Gastrocnemius medialis (tissue), 4 donors: Measurements from ENCODE around the gene RNF167. TPM values are rescaled to one million over a fixed set of nuclear protein-coding genes. Genes with fewer than 3 reads are reported as not detected.

Source experiments
- ATAC-seq, 2 donors: fragments of 150-250 bp; one replicate each; pipeline ENCODE4 v1.9.1; 2016
- DNase-seq, 2 donors: peaks; one replicate each; pipeline ENCODE4 v3.0.0-alpha.2; 2019
- H3K27ac ChIP-seq, 4 donors: fragments of 200-600 bp; sonication (generic); 1 replicate in 1 of 4; 2 replicates in 3 of 4; pipeline ENCODE4 v1.5.1; 2016 to 2018; ENCODE audit warnings: mild to moderate bottlenecking in 2 of 4, moderate library complexity in 1 of 4
- H3K27me3 ChIP-seq, 3 donors: fragments of 200-600 bp; sonication (generic) in 2 of 3; 1 replicate in 1 of 3; 2 replicates in 2 of 3; pipeline versions ENCODE4 v1.5.1 to v1.6.0; 2016 to 2019; ENCODE audit warnings: mild to moderate bottlenecking in 1 of 3, moderate library complexity in 1 of 3
- H3K36me3 ChIP-seq, 2 donors: fragments of 200-600 bp; sonication (generic) in 1 of 2; one replicate each; pipeline ENCODE4 v1.5.1; 2017 to 2018
- H3K4me1 ChIP-seq, 2 donors: fragments of 200-600 bp; sonication (generic) in 1 of 2; one replicate each; pipeline ENCODE4 v1.5.1; 2016 to 2017; ENCODE audit warnings: mild to moderate bottlenecking in 2 of 2
- H3K4me3 ChIP-seq, 4 donors: fragments of 200-600 bp; sonication (generic) in 3 of 4; 1 replicate in 1 of 4; 2 replicates in 3 of 4; pipeline ENCODE4 v1.5.1; 2016 to 2019; ENCODE audit warnings: mild to moderate bottlenecking in 2 of 4
- H3K9me3 ChIP-seq, 3 donors: fragments of 200-600 bp; sonication (generic) in 2 of 3; 1 replicate in 1 of 3; 2 replicates in 2 of 3; pipeline ENCODE4 v1.5.1; 2016 to 2019
- CTCF ChIP-seq, 5 experiments: fragments of 450-650 bp in 3 of 5; fragments of 200-600 bp in 2 of 5; sonication (generic) in 2 of 5; IDR thresholded peaks in 4 of 5; conservative IDR thresholded peaks in 1 of 5; 1 replicate in 4 of 5; 2 replicates in 1 of 5; pipeline ENCODE4 v1.5.1; 2016 to 2019; ENCODE audit warnings: antibody characterized with exemption in 5 of 5, mild to moderate bottlenecking in 3 of 5, moderate library complexity in 3 of 5
- POLR2A ChIP-seq, 2 donors: fragments of 450-650 bp; IDR thresholded peaks; one replicate each; pipeline ENCODE4 v1.6.1; 2017; ENCODE audit warnings: antibody characterized with exemption in 2 of 2, mild to moderate bottlenecking in 2 of 2, moderate library complexity in 2 of 2
- in situ Hi-C, 4 donors: fragments of 200-750 bp; cut with MboI; loops; one replicate each; pipeline versions ENCODE4 v1.15.0 to v1.8.0; 2017; ENCODE audit warnings: low sequenced_read_pairs in 4 of 4
- intact Hi-C: fragments of 100-400 bp; cut with DNase I; formaldehyde crosslinking; loops from one replicate; pipeline ENCODE4 v1.15.1; 2023; ENCODE audit warnings: low total_unique reads
- total RNA-seq, 4 donors: library from RNA; depleted of rRNA; stranded (reverse); fragments of >200 nt; gene quantifications; one replicate each; pipeline versions ENCODE4 v1.1.0 to v1.2.3, GENCODE V29; 2016

Gene RNF167
- total RNA-seq, 4 donors from 2014 or later: 51.2 to 99.5 (median 75.2) TPM

DNA sequence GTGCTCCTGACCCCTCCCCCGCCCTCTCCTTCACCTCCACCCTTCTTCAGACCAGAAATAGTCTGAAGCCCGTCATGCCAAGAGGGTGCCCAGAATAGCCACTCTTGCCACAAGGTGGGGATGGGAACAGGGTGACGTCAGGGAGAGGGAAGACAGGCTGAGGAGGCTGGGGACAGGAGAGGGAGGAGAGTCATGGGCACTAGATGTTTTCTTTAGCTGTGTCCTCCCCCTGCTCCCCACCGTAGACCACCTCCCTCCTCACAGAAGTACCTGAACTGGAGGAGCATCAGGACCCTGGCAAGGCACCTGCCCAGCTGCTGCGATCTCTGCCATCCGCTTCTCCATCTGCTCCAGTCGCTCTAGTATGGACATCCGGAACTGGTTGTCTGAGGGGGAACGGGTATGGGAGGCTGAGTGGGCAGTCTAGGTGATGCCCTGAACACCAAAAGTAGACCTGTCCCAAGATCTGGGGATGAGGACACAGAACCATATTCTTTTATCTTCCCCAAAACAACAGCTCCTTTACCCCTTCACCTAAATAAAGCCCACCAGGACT lies 34.1 kb downstream of the RNF167 start:
- peak; percentile 81 to 94 for DNase-seq
- TF ChIP-seq CTCF (IDR thresholded peaks at IDR 0.05 in 4 of 5, conservative IDR thresholded peaks at IDR 0.05 in 1 of 5) (no peak), POLR2A (IDR thresholded peaks at IDR 0.05) (peak; percentile 80 to 83)
- peaks cover 0 to 68% of the 10 kb centered on the region in 2 donors for H3K36me3 ChIP-seq
- ATAC-seq: peak; percentile 96
- H3K27ac ChIP-seq: peak overlapping the region; percentile 88 to 95 (median 94)
- no peaks in the 10 kb centered on the region for H3K9me3 ChIP-seq
- intact Hi-C loops: loop anchor here (1.0 kb wide), 1 partner anchor 27 kb away; no protein-coding TSS in a partner anchor
- H3K27me3 ChIP-seq: no peaks in the 10 kb centered on the region
- peak overlapping the region in 2 of 4 donors; percentile 11 to 14 for H3K4me3 ChIP-seq
- peaks cover 27 to 42% of the 10 kb centered on the region in 2 donors for H3K4me1 ChIP-seq
- in situ Hi-C loops: no loop called here

- intact Hi-C loops (no loop called here), in situ Hi-C loops (no loop called here)
- Histone ChIP-seq H3K4me3 (no peak overlapping the region), H3K36me3 (peaks cover 0 to 69% of the 10 kb centered on the region in 2 donors), H3K27me3 (no peaks in the 10 kb centered on the region), H3K9me3 (no peaks in the 10 kb centered on the region), H3K27ac (no peak overlapping the region), H3K4me1 (peaks cover 15 to 20% of the 10 kb centered on the region in 2 donors)
- ATAC-seq: no peak
- no peak for DNase-seq
- no peak for TF ChIP-seq CTCF (IDR thresholded peaks at IDR 0.05 in 4 of 5, conservative IDR thresholded peaks at IDR 0.05 in 1 of 5)
- no peak for TF ChIP-seq POLR2A (IDR thresholded peaks at IDR 0.05)
These were observed 38.7 kb downstream of the RNF167 start for GRCh38 chr17:4978726-4979125.

- in situ Hi-C loops (loop anchor here (5.0 to 10.0 kb wide), 4 partner anchors 43 to 84 kb away; no protein-coding TSS in a partner anchor), intact Hi-C loops (loop anchor here (1.0 kb wide), 1 partner anchor 82 kb away; no protein-coding TSS in a partner anchor)
- ATAC-seq: peak; percentile 65 to 67
These were observed 40.7 kb downstream of the RNF167 start for GRCh38 chr17:4980644-4981216.

GRCh38 chr17:4982305-4982704 lies 42.2 kb downstream of the RNF167 start:
- Histone ChIP-seq H3K36me3 (peaks cover 0 to 68% of the 10 kb centered on the region in 2 donors), H3K27ac (no peak overlapping the region), H3K9me3 (no peaks in the 10 kb centered on the region), H3K27me3 (no peaks in the 10 kb centered on the region), H3K4me1 (peaks cover 13 to 14% of the 10 kb centered on the region in 2 donors), H3K4me3 (no peak overlapping the region)
- TF ChIP-seq POLR2A (IDR thresholded peaks at IDR 0.05) (no peak), CTCF (IDR thresholded peaks at IDR 0.05 in 4 of 5, conservative IDR thresholded peaks at IDR 0.05 in 1 of 5) (no peak)
- in situ Hi-C loops (loop anchor here (5.0 to 10.0 kb wide), 4 partner anchors 45 to 82 kb away; no protein-coding TSS in a partner anchor), intact Hi-C loops (no loop called here)
- ATAC-seq (no peak), DNase-seq (no peak)

More at GRCh38 chr17:4980644-4981216, 40.7 kb downstream of the RNF167 start:
- H3K27ac ChIP-seq: peak overlapping the region in 1 of 4 donors; percentile 43
- H3K4me3 ChIP-seq: no peak overlapping the region
- TF ChIP-seq POLR2A (IDR thresholded peaks at IDR 0.05) (no peak), CTCF (IDR thresholded peaks at IDR 0.05 in 4 of 5, conservative IDR thresholded peaks at IDR 0.05 in 1 of 5) (peak; percentile 75 to 88 (median 85))
- peaks cover 5% of the 10 kb centered on the region in 2 donors for H3K4me1 ChIP-seq
- H3K9me3 ChIP-seq: no peaks in the 10 kb centered on the region
- no peaks in the 10 kb centered on the region for H3K27me3 ChIP-seq
- no peak for DNase-seq
- peaks cover 0 to 82% of the 10 kb centered on the region in 2 donors for H3K36me3 ChIP-seq
